GM12873 (cell line): Measurements from ENCODE around the gene GRIK4.

Experiments
- CTCF ChIP-seq: IDR thresholded peaks from 2 replicates; pipeline ENCODE4 v1.5.1; 2012; ENCODE audit warnings: low read depth, mild to moderate bottlenecking, moderate library complexity, low read length, control low read depth; ENCODE audit not compliant: insufficient read depth; ENCODE audit errors: missing control alignments

GRIK4 gene

GRCh38 chr11:120816711-120817110 lies 305.2 kb downstream of the GRIK4 start:
- no peak for TF ChIP-seq CTCF

GRCh38 chr11:120817158-120817557 lies 305.6 kb downstream of the GRIK4 start:
- TF ChIP-seq CTCF = no peak

DNA sequence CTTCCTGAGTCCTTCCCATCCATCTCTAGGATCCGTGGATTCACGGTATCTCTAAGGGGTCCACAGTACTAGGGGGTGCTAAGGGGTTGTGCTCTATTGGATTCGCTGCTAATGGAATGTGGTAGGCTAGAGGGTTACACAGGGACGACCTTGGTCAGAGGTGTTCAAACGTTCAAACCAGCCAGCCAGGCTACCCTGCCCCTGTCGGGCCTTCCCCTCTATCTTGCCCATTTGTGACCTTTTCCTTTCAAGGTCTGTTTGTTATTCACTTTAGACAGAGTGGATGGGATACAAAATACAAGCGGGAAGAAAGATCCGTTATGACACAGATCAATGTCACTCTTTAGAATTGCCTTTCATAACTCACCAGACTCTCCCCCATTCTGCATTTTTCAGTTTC lies 306.5 kb downstream of the GRIK4 start:
- TF ChIP-seq CTCF = no peak

DNA sequence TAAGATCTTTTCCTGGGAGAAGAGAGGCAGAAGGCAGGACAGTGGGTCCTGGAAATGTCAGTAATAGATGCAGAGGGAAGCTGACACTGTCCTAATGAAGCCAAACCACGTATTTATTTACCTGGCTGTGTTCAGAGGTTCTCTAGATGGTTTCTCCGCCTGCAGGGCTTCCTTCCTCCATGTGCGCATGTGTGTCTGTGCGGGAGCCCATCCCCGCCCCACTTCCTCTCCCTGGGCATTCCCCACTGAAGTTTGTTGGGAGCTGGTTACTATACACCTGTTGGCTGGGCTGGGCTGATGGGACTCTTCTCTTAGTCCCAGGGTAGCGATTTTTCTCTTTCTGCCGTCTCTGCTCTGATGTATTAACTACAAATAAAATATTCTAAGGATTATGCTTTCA lies 307.5 kb downstream of the GRIK4 start:
- no peak for TF ChIP-seq CTCF

GRCh38 chr11:120819437-120820365 lies 308.2 kb downstream of the GRIK4 start:
- TF ChIP-seq CTCF = no peak

- no peak for TF ChIP-seq CTCF
Measured at GRCh38 chr11:120823159-120823558, 311.6 kb downstream of the GRIK4 start.

- TF ChIP-seq CTCF = no peak
Measured at GRCh38 chr11:120824242-120824641, 312.7 kb downstream of the GRIK4 start.
